ENCODE data around the gene RAD51AP1.
A peak's percentile ranks its signal among the peaks of the same experiment; 100 is the strongest.
"Not testable (repeated sequence)": the region's sequence is repeated elsewhere in the genome, so short reads cannot be mapped to it uniquely, and the experiment has no call there.

The RAD51AP1 gene, protein sequence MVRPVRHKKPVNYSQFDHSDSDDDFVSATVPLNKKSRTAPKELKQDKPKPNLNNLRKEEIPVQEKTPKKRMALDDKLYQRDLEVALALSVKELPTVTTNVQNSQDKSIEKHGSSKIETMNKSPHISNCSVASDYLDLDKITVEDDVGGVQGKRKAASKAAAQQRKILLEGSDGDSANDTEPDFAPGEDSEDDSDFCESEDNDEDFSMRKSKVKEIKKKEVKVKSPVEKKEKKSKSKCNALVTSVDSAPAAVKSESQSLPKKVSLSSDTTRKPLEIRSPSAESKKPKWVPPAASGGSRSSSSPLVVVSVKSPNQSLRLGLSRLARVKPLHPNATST

DNA sequence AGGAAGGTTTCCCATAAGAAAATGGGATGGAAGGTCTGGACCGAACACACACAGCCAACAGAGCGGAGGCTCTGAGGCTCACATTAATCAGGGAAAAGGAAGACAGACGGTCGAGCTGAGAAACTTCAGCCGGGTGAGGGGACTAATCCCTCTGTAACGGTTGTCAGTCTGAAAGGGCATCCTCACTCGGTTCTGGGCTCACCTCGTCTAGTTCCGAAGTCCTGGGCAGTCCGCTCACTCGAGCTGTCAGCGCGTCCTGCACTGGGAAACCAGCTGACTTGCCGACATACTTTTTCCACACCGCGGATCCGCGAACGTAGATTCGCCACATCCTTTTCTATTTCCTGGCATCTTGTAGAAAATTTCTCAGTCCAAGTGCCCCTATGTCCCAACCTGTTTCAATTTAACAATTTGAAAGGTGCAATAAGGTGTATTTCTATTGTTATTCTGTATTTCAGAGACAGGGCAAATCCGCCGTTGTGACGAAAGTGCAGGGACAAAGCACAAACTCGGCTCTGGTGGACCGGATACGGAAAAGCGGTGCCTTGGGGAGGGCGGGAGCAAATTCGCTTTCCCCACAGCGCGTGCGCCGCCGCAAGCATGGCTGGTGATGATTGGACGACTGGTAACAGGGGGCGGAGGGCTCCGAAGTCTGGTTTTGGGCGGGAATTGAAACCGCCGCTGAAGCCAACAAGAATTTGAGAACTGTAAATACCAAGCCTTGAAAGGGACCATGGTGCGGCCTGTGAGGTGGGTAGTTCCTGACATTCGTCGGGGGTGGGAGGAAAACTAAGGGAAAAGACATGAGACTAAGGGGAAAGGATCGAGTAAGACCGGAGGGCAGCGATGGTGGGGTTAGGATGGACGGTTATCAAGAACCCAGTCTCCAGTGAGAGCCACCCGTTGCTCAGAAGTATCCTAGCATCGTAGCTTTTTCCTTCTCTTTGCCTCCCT lies at the start of gene RAD51AP1:
Gene RAD51AP1 (plus strand): TSS at position 684 of the 954 bp plus-strand sequence. CDS start 50 bp downstream, at position 734.
- peak; percentile 97 for DNase-seq

DNA sequence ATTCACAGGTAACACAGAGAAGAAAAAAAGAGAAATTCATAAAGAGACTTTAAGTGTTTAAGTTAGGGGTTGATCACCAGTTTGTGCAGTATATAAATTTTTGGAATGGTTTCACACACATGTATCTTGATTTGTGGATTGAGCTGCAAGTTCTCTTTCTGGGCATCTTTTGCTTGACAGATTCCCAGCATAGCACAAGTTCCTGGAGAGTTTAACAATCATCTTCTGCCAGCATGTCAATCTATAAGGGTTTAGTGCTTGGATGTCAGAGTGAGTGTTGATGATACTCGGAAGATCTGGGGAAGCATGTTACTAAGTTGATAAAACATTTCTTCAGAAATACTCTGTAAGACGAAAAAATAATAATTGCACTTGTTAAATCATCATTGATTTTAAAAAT lies 49.1 kb upstream of the RAD51AP1 start:
- no peak for DNase-seq

DNA sequence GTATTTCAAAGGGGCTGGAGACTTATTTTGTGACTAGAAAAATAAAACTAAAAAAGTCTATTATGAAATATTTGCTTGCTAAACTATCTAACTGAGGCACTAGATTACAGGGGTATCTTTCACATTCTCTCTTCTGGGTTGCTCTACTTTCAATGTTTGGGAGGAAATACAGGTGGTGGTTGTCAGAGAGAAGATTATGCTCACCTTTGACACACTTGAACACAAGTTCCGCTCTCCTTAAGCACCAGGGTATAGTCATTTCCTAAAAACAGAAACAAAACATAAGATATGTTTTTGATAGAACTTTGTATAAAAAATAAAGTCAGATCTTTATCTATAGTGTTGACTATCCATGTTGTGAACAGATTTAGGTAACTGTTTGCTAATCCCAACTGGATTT lies 47.7 kb upstream of the RAD51AP1 start:
- DNase-seq, result no peak

DNA sequence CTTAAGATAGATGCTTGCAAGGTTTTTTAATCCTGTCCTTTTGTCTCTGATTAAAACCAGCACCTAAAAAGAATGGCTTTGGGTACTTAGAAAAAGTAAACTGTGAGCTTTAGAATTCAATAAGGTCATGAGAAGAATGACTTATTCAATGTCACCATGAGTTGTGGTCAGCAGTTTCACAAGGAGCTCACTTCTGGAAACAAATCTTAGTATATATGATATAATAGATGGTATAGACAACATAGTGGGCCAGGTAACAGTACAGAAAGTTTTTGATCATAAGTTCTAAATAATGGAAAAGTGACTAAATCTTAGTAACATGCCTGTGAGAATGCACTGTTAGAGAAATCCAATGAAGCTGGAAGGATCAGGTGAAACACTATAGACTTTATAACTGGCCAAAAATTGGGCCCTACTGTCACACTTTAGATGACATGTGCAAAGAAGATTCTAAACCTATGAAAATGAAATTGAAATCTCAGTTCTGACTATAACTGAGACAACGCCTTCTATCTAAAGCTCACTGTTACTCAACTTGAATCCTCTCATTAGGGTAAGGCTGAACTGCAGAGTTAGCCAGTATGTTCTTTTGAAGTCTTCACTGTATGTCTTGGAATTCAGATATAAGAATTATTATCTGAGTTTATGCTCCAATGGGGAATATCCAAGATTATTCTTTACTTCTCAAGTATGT lies 42.4 kb upstream of the RAD51AP1 start:
- DNase-seq, result no peak

DNA sequence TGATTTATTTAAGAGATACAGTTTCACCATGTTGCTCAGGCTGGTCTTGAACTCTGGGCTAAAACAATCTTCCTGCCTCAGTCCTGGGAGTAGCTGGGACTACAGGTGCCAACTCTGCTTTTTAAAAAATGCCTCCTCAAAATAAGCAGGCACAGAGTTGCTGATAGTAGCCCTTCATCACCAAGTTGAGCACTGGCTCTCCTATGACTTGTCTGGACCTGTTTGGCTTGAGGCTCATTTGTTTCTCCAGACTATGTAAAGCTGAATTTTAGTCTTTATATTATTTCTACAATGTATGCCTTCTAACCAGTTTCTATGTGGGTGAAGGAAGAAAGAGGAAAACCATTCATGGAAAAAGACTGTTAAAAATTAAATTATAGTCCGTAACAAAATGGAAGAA lies 39.5 kb upstream of the RAD51AP1 start:
- DNase-seq, result no peak

DNA sequence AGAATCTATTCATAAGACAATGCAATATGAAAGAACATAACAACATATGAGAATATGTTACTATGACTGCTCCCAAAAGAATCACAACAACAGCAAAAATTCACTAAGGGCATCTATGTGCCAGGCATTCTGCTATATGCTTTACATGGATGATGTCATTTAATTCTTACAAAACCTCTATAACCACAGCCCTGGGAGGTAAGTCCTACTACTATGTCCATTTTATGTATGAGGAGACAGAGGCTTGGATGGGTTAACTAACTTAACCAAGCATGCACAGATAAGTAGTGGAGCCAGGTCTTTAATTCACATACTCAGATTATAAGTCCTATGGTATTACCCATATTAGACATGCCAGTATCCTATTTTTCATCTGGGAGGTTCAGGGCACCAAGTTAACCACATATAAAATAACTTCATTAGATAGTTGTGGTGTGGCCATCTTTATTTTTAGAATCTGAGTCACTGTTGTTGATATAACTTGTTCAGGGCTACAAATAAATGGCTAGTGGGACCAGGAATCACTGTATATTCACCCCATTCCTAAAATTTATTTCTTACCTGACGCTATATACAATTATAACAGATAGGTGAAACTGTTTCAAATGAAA lies 33.2 kb upstream of the RAD51AP1 start:
- DNase-seq, result no peak

DNA sequence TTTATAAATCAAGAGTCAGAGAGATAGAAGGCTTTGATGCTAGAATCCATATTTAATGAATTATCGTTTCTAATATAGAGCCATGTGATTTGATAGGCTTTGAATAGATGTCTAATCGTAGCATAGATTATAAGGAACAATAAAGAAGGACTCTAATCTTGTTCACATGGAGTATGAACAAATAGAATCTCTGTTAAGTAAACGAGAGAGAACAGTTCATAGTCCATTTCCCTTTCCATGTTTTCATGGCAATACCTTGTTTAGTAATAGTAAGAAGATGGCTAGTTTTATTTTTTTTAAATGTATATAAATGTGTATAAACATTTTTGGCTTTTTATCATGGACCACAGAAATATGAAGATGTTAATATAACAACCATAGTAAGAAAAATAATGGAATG lies 32.3 kb upstream of the RAD51AP1 start:
- no peak for DNase-seq

DNA sequence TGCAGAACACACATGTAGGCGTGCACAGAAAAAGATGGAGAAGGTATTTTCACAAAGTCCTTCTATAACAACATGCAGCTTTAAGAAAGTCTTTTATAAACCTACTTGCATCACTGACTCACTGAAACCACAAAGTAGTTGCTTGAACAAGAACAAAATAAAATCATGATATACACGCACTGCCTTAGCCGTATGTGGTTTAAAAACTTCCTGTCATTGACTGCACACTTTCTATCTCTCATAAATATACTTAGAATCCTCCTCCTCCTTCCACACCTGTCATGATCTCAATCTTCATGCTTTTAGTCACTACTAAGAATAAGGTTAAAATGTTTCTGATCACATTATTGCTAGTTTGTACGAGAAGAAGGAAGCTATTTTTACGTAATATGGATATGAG lies 31.8 kb upstream of the RAD51AP1 start:
- no peak for DNase-seq

DNA sequence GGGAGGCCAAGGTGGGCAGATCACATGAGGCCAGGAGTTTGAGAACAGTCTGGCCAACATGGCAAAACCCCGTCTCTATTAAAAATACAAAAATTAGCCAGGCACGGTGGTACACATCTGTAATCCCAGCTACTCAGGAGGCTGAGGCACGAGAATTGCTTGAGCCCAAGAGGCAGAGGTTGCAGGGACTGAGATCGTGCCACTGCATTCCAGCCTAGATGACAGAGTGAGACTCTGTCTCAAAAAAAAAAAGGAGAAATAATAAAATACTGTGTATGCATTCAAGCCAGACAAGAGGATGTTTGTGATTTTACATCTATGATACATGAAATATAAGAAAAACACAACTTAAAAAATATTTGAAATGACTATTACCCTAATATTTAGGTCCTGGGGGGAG lies 30.2 kb upstream of the RAD51AP1 start:
- DNase-seq, result not testable (repeated sequence)

DNA sequence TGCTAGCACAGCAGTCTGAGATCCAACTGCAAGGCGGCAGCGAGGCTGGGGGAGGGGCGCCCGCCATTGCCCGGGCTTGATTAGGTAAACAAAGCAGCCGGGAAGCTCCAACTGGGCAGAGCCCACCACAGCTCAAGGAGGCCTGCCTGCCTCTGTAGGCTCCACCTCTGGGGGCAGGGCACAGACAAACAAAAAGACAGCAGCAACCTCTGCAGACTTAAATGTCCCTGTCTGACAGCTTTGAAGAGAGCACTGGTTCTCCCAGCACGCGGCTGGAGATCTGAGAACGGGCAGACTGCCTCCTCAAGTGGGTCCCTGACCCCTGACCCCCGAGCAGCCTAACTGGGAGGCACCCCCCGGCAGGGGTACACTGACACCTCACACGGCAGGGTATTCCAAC lies 29.4 kb upstream of the RAD51AP1 start:
- DNase-seq, result not testable (repeated sequence)

DNA sequence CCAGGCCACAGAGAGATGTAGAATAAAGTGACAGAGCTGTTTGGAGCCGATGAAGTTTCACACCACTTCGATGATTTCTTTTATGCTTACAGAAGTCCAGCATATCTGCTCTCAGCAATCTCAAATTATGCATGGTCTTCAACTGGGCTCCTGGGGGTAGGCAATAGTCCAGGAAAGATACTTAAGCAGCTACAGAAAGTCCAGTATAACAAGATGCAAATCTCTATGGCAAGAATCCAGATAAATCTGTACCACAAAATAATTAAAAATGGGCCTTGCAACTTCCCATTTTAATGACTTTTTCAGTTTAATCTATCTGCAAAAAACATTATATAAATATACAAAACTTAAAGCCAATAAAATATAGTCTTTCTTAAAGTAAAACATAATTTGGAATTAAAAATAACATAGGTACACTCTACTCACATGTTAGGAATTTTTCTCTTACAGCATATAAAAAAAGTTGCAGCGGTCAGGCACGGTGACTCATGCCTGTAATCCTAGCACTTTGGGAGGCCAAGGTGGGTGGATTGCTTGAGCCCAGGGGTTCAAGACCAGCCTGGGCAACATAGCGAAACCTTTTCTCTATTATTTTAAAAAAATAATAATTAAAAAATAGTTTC lies 20.5 kb upstream of the RAD51AP1 start:
- DNase-seq, result no peak

DNA sequence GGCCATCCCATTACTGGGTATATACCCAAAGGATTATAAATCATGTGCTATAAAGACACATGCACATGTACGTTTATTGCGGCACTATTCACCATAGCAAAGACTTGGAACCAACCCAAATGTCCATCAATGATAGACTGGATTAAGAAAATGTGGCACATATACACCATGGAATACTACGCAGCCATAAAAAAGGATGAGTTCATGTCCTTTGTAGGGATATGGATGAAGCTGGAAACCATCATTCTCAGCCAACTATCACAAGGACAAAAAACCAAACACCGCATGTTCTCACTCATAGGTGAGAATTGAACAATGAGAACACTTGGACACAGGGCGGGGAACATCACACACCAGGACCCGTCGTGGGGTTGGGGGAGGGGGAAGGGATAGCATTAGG lies 15.2 kb upstream of the RAD51AP1 start:
- DNase-seq, result not testable (repeated sequence)

DNA sequence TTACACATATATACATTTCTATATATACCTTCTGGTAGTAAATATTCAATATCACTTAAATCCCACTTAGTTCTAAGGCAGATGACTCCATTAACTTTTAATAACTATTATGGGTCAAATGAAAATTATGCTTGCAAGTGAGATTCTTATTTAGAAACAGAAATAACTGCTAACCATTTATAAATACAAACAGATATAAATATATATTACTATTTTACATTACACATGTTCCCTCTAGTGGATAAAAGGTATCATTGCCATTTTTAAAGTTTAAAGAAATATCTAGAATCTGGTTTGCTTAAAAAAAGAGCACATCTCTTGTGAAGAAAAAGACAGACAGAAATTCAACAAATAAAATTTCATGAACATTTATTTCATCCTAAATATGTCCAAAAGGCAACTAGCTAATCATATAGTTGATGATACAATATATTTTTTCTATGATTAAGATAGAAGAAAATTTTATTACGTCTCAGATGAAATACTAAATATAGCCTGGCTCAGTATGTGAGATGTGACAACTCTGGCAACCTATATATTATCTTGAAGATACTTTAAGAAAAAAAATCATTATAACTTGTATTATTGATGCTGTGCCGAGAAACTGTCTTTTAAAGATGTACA lies 11.7 kb upstream of the RAD51AP1 start:
- DNase-seq, result peak; percentile 3

DNA sequence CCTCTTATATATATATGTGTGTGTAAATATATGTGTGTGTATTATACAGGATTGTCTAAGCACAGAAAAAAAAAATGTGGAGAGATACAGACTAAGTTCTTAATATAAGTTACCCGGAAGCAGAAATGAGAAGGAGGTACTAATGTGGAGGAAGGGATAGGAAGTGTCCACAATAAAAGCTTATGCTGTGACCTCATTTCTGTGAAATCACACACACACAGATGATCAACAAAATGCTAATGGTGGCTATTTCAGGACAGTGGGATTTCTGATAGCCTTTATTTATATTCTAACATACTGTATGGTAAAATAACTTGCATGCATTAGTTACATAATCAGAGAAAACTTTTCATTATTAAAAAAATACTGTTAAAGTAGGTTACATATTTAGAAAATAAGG lies 8.5 kb upstream of the RAD51AP1 start:
- no peak for DNase-seq

DNA sequence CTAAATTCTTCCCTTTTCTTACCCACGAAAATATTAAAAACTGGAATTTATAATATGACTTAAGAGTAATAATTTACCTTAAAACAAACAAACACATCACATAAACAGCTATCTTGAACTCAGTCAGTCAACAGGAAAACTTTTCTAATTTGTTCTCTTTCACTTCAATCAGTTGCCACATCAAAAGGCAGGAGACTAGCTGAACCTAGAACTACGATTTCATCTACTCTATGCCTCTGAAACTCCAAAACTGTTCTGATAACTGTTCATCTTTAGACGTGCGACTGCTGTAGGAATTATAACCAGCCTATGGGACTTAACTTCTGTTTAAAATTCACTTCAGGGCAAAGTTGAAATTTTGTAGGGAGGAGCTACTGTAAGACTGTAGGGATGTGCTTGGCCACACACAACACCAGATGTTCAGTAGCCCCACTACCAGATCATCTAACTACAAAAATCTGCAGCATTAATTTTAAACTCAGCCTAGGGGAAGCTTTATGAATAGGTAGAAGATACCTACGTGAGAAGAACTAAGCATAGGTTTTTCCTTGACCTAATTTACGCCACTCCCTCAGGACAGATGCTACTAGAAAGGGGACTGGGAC lies 7.6 kb upstream of the RAD51AP1 start:
- DNase-seq, result no peak

DNA sequence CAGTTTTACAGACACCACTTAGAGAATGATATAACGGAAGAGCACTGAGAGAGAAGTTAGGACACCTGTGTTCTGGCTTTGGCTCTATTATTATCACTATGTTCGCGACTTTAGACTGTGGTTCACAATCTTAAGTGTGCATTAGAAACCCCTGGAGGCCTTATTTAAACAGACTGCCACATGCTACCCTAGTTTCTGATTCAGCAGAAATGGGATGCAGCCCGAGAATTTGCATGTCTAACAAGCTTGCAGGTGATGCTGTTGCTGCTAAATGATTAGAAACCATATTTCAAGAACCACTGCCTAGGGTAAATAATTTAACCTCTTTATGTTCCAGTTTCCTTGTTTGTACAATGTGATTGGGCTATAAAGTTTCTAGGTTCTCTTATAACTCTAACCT lies 3.6 kb upstream of the RAD51AP1 start:
- DNase-seq, result no peak

DNA sequence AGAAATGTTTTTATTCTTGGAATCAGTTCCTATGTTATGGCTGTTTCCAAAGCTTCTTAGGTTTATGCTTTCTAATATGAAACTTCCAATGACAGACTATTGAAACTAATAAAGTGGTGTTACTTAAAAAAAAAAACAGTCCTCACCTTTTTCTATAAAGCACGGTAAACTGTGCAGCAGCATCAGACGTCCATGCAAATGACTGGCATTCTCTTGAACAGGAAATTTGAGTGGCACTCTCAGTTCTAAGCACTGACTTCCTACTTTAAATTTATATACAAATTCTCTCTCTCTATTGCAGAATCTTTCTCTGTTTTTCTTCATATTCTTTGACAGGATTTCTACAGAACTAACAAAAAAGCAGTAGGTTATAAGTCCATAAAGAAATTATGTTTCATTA lies 2.8 kb upstream of the RAD51AP1 start:
- no peak for DNase-seq

DNA sequence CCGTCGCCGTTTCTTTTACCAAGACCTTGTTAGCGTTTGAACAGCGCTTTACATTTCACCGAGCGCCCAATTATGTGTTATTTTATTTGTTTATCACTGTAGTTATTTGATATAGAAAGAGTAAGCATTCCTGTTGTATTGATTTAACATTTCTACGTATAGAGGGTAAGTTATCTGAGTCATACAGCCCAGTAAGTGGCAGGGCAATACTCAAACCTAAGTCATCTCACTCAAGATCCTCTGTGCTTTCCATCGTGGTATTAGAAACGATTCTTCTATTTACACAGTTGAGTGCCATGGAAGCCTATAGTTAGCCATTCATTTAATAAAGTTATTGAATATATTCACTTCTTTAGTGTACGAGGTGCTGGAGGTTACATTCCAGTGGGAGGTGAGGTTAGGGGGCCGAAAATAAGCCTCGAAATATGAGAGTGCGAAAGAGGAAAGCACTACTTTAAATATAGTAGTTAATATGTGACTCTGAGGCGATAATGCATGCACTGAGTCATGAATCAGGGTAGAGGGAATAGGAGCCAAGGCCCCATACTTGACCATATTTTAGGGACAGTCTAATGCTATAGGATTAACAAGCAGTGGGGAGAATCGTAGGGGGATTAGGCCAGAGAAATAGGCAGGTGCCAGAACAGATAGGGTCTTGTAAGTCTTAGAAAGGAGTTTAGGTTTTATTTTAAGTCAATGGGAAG lies 629 bp downstream of the RAD51AP1 start:
- no peak for DNase-seq

DNA sequence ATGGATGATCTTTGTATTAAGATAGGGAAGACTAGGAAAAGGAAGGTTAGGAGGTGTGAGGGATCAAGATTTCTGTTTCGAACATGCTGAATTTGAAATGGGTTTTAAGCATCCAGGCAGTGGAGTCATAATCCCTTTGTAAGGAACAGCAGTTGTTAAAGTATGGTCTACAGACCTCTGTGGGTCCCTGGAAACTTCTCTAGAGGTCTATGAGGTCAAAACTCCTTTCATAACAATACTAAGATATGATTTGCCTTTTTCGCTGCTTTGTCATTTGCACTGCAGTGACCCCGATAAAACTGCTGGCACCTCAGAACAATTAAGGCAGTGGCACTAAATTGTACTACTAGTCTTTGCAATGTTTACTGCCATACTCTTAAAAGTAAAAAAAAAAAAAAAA lies 1.5 kb downstream of the RAD51AP1 start:
- DNase-seq, result no peak

DNA sequence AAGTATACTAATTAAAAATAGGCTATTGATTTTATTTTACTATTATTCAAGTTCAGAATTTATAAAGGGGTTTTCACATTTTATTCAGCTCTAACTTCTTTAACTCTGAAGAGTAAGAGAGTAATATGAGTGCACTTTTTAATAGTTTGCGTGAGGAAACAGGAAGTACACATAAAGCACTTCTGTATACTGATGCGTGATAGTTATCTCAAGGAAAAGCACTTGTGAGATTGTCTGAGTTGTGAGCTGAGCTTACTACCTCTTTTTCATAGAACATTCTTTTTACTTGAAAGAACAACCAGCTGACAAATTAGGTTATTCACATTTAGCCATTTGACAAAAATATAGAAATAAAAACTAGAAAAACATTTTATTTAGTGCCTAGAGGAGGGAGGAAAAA lies 1.9 kb downstream of the RAD51AP1 start:
- no peak for DNase-seq

DNA sequence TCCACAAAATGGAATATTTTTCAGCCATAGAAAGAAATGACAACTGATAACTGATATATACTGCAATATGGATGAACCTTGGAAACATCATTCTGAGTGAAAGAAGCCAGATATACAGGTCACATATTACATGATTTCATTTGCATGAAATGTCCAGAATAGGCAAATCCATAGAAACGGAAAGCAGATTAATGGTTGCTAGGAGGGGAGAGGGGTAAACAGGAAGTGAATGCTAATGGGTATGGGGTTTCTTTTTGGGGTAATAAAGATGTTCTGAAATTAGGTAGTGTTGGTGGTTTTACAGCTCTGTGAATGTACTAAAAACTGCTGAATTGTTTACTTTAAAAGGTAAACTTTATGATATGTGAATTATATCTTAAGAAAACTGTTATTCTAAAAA lies 6.5 kb downstream of the RAD51AP1 start:
- DNase-seq, result no peak

All from NCI-H345 (cell line).